Measurements from ENCODE around the gene KRTAP9-6.

GRCh38 chr17:41267711-41268110 is 2.5 kb downstream of the KRTAP9-6 start:
- TF ChIP-seq ZNF274 (IDR thresholded peaks at IDR 0.05; ENCODE audit: borderline replicate concordance, low read depth, low read length) (no peak), RCOR1 (IDR thresholded peaks at IDR 0.05; ENCODE audit: borderline replicate concordance in 1 of 2, low read depth in 2 of 2, low read length in 2 of 2) (no peak)
